ENCODE measurements around the gene PEBP1.

The PEBP1 gene

GRCh38 chr12:118190266-118190665, 54.3 kb downstream of the PEBP1 start:
- no peak for DNase-seq (ENCODE audit: low read depth in 1 of 2, low spot score in 1 of 2)

GRCh38 chr12:118193477-118193876, 57.6 kb downstream of the PEBP1 start:
- DNase-seq (ENCODE audit: low read depth in 1 of 2, low spot score in 1 of 2), result no peak

- no peak for DNase-seq (ENCODE audit: low read depth in 1 of 2, low spot score in 1 of 2)
Measured at GRCh38 chr12:118193958-118194357, 58.0 kb downstream of the PEBP1 start.

Data from activated T-helper 1 cell treated with anti-CD3 and anti-CD28 coated beads, Interleukin-2, amount 50 U/mL, for 16 hours (primary cell).